MCF 10A (cell line): ENCODE results near the gene VRK1. TPM values are rescaled to one million over a fixed set of nuclear protein-coding genes. Genes with fewer than 3 reads are reported as not detected.
"Not testable (repeated sequence)": the region's sequence is repeated elsewhere in the genome, so short reads cannot be mapped to it uniquely, and the experiment has no call there.

Experiments
- BruUV-seq: library from RNA; stranded (reverse); fragments of 400-500 nt; replicated peaks from 2 replicates; lab custom pipeline; 2021; lab: Mats Ljungman, UMichigan
- CTCF ChIA-PET: fragments of 300-600 bp; sonication (Branson Sonifier 250); formaldehyde crosslinking; extraction: SDS; loops from one replicate; lab custom pipeline; 2021; ENCODE audit warnings: antibody characterized with exemption, inconsistent platforms; lab: Yijun Ruan, JAX
- POLR2A ChIA-PET: fragments of 300-600, 350-650 bp; sonication (Branson Sonifier 250); formaldehyde crosslinking; extraction: SDS; loops from one replicate; lab custom pipeline; 2020; ENCODE audit warnings: antibody characterized with exemption, inconsistent platforms; lab: Yijun Ruan, JAX
- DNase-seq: peaks from one replicate; pipeline ENCODE4 v3.0.0-alpha.2; 2018; ENCODE audit not compliant: unreplicated experiment
- H3K27ac Mint-ChIP-seq: one replicate; pipeline ENCODE4 v1.8.0; 2022; ENCODE audit warnings: mild to moderate bottlenecking, low read depth, mixed read lengths; ENCODE audit not compliant: unreplicated experiment
- H3K27me3 Mint-ChIP-seq: one replicate; pipeline ENCODE4 v1.8.0; 2022; ENCODE audit warnings: mixed read lengths; ENCODE audit not compliant: insufficient read depth, unreplicated experiment
- H3K36me3 Mint-ChIP-seq: one replicate; pipeline ENCODE4 v1.8.0; 2022; ENCODE audit warnings: mild to moderate bottlenecking, moderate library complexity, mixed read lengths; ENCODE audit not compliant: insufficient read depth, unreplicated experiment
- H3K4me1 Mint-ChIP-seq: one replicate; pipeline ENCODE4 v1.8.0; 2022; ENCODE audit warnings: mixed read lengths; ENCODE audit not compliant: insufficient read depth, unreplicated experiment
- H3K4me3 Mint-ChIP-seq: one replicate; pipeline ENCODE4 v1.8.0; 2022; ENCODE audit warnings: mild to moderate bottlenecking, moderate library complexity, mixed read lengths; ENCODE audit not compliant: unreplicated experiment
- H3K9me3 Mint-ChIP-seq: one replicate; pipeline ENCODE4 v1.8.0; 2022; ENCODE audit warnings: mixed read lengths; ENCODE audit not compliant: unreplicated experiment
- CTCF ChIP-seq: fragments of 200-600 bp; IDR thresholded peaks from one replicate; pipeline ENCODE4 v1.8.0; 2022; ENCODE audit warnings: antibody characterized with exemption, mild to moderate bottlenecking; ENCODE audit not compliant: unreplicated experiment
- intact Hi-C: fragments of 100-400 bp; cut with micrococcal nuclease; formaldehyde crosslinking; loops from 2 replicates; pipeline ENCODE4 v1.14.1; 2022
- total RNA-seq: library from RNA; stranded (reverse); gene quantifications from 2 replicates; pipeline ENCODE4 v1.2.3, GENCODE V29; 2022

VRK1 gene
- total RNA-seq, 1 experiment from 2014 or later = 17.7 TPM

- TF ChIP-seq CTCF = no peak
- intact Hi-C loops = no loop called here
- POLR2A ChIA-PET = interaction anchor here (0.6 kb wide), 1 partner anchor 142 kb away, joined by 4 read pairs; no protein-coding TSS in a partner anchor
- CTCF ChIA-PET = interaction anchor here (0.6 to 1.7 kb wide), 3 partner anchors 14 to 560 kb away, joined by 3 to 5 read pairs (median 3); no protein-coding TSS in a partner anchor
- DNase-seq = no peak
- no TSS peak for BruUV-seq
- Mint-ChIP-seq H3K4me3 (no peak overlapping the region), H3K4me1 (no peaks in the 10 kb centered on the region), H3K36me3 (peaks cover 8% of the 10 kb centered on the region), H3K27ac (no peak overlapping the region), H3K9me3 (no peaks in the 10 kb centered on the region), H3K27me3 (no peaks in the 10 kb centered on the region)
Observed at GRCh38 chr14:96867634-96868033, 70.5 kb downstream of the VRK1 start.

DNA sequence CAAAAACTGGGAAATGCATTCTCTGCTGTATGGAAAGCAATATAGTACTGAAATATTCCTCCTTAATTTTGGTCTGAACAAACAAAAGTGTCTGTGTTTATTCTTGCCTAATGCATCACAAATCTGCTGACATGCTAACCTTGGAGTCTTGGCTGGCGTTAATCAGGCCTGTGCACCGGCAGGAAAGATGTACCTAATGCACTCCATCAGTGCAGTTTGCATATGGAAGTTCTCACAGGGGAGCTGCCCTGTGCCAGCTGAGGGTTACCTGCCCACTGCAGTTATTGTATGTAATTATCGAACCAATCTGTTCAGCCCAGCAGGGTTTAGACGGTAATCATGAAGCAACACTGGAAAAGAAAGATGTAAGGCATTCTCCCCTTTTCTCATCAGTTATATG lies 76.9 kb downstream of the VRK1 start:
- Mint-ChIP-seq H3K27me3 (no peaks in the 10 kb centered on the region), H3K36me3 (peaks cover 21% of the 10 kb centered on the region), H3K9me3 (no peaks in the 10 kb centered on the region), H3K27ac (no peak overlapping the region), H3K4me1 (no peaks in the 10 kb centered on the region), H3K4me3 (no peak overlapping the region)
- BruUV-seq = no TSS peak
- intact Hi-C loops = no loop called here
- ChIA-PET CTCF (interaction anchor here (1.0 to 1.1 kb wide), 2 partner anchors 22 to 133 kb away, joined by 5 to 6 read pairs; no protein-coding TSS in a partner anchor), POLR2A (interaction anchor here (0.6 kb wide), 1 partner anchor 108 kb away, joined by 3 read pairs; no protein-coding TSS in a partner anchor)
- no peak for TF ChIP-seq CTCF
- DNase-seq = no peak

DNA sequence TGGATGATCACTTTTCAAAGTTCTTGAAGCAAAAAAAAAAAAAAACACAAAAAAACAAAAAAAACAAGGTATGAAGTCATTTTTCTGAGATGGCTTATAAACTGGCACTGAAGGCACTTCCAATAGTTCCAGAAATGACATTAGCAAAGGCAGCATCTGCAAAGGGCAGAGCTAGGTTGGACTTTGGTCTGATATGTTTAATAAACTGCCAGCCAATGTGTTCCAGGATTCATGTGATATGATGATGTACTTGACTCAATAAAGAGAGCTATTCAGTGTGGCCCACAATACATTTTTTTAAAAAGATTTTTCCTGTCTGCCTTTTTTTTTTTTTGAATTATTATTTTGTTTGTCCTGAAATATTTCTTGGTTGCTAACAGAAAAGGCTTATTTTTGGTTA lies 79.6 kb downstream of the VRK1 start:
- intact Hi-C loops = no loop called here
- no peaks in the 10 kb centered on the region for H3K27me3 Mint-ChIP-seq
- H3K9me3 Mint-ChIP-seq = no peaks in the 10 kb centered on the region

DNA sequence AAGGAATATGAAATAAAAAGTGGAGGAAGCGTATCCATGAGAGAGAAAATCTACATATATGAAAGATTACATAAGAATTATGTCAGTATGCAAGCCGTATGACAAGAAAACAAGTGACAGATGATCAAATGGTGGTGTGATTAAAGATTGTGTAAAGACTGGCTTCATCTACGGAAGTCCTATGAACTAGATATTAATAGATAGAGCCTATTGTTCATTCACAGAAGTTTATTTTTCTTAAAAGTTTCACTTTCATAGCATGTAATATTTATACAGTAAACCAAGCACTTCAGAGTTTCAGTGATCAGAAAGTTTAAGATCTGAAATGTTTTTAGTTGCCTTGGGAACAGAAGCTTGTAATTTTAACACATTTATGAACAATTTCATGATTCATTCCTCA lies 84.5 kb downstream of the VRK1 start:
- no peak for DNase-seq
- intact Hi-C loops = no loop called here
- H3K4me1 Mint-ChIP-seq = no peaks in the 10 kb centered on the region
- H3K4me3 Mint-ChIP-seq = no peak overlapping the region
- H3K27ac Mint-ChIP-seq = no peak overlapping the region
- BruUV-seq = no TSS peak
- ChIA-PET CTCF (no interaction called here), POLR2A (no interaction called here)
- no peaks in the 10 kb centered on the region for H3K27me3 Mint-ChIP-seq
- H3K9me3 Mint-ChIP-seq = no peaks in the 10 kb centered on the region
- TF ChIP-seq CTCF = no peak
- H3K36me3 Mint-ChIP-seq = peaks cover 18% of the 10 kb centered on the region

More for the DNA sequence above, 79.6 kb downstream of the VRK1 start:
- Mint-ChIP-seq H3K4me1 (no peaks in the 10 kb centered on the region), H3K4me3 (no peak overlapping the region), H3K27ac (no peak overlapping the region), H3K36me3 (peaks cover 30% of the 10 kb centered on the region)
- no peak for TF ChIP-seq CTCF
- ChIA-PET POLR2A (no interaction called here), CTCF (no interaction called here)
- no peak for DNase-seq
- BruUV-seq = no TSS peak

DNA sequence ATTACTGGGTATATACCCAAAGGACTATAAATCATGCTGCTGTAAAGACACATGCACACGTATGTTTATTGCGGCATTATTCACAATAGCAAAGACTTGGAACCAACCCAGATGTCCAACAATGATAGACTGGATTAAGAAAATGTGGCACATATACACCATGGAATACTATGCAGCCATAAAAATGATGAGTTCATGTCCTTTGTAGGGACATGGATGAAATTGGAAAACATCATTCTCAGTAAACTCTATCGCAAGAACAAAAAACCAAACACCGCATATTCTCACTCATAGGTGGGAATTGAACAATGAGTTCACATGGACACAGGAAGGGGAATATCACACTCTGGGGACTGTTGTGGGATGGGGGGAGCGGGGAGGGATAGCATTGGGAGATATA lies 86.8 kb downstream of the VRK1 start:
- H3K9me3 Mint-ChIP-seq, DNase-seq, POLR2A ChIA-PET, intact Hi-C loops, H3K4me3 Mint-ChIP-seq, CTCF ChIA-PET, H3K27me3 Mint-ChIP-seq, H3K27ac Mint-ChIP-seq, H3K4me1 Mint-ChIP-seq, BruUV-seq: not testable (repeated sequence)
- peaks cover 11% of the 10 kb centered on the region for H3K36me3 Mint-ChIP-seq
